ENCODE data around the gene SEMA6C.

- TF ChIP-seq POLR2A (IDR thresholded peaks at IDR 0.05) (no peak), CTCF (IDR thresholded peaks at IDR 0.05 in 8 of 11, conservative IDR thresholded peaks at IDR 0.05 in 3 of 11) (no peak), POLR2AphosphoS5 (IDR thresholded peaks at IDR 0.05) (no peak)
Measured at GRCh38 chr1:151143057-151143435, 3.4 kb downstream of the SEMA6C start.

All from spleen (tissue), 7 donors.